Posterior vena cava (tissue), 2 donors: Measurements from ENCODE around the gene RPP40. TPM values are rescaled to one million over a fixed set of nuclear protein-coding genes. Genes with fewer than 3 reads are reported as not detected.

Source experiments
- DNase-seq: peaks from one replicate; pipeline ENCODE4 v3.0.0-alpha.2; 2020; ENCODE audit warnings: low spot score
- intact Hi-C, 2 donors: fragments of 100-400 bp; cut with DNase I; formaldehyde crosslinking; loops; one replicate each; pipeline versions ENCODE4 v1.14.1 to v1.14.2; 2022 to 2023
- total RNA-seq, 2 donors: library from RNA; stranded (reverse); fragmentation: NEBNext Ultra II Directional; extraction: Animal tissue kit (Norgen Biotek cat#: 25700); gene quantifications; one replicate each; pipeline ENCODE4 v1.2.1, GENCODE V29; 2021
- donor health status: DM: yes; HTN: yes; CAD: no.
- donor health status: DM: yes; HTN: yes; CAD: no.

RPP40 gene
- total RNA-seq, 2 donors from 2014 or later = 4.7 to 5.0 TPM

GRCh38 chr6:4973982-4974745 lies 29.7 kb downstream of the RPP40 start:
- peak; percentile 85 for DNase-seq
- intact Hi-C loops = no loop called here

- DNase-seq = no peak
- intact Hi-C loops = no loop called here
Measured at GRCh38 chr6:4973415-4973814, 30.4 kb downstream of the RPP40 start.

- intact Hi-C loops = no loop called here
- DNase-seq = no peak
Measured at GRCh38 chr6:4972438-4972837, 31.4 kb downstream of the RPP40 start.

GRCh38 chr6:4971851-4972250 lies 32.0 kb downstream of the RPP40 start:
- intact Hi-C loops = no loop called here
- DNase-seq = no peak

- DNase-seq = no peak
- intact Hi-C loops = no loop called here
Measured at GRCh38 chr6:4970739-4971395, 33.0 kb downstream of the RPP40 start.

GRCh38 chr6:4969609-4970285 lies 34.1 kb downstream of the RPP40 start:
- no peak for DNase-seq

GRCh38 chr6:4967301-4968030 lies 36.4 kb downstream of the RPP40 start:
- intact Hi-C loops = no loop called here
- DNase-seq = no peak

More at GRCh38 chr6:4969609-4970285, 34.1 kb downstream of the RPP40 start:
- intact Hi-C loops = no loop called here

GRCh38 chr6:4965562-4966389 lies 38.1 kb downstream of the RPP40 start:
- no peak for DNase-seq
- intact Hi-C loops = no loop called here

- DNase-seq = no peak
- intact Hi-C loops = no loop called here
Measured at GRCh38 chr6:4964675-4965561, 38.9 kb downstream of the RPP40 start.

GRCh38 chr6:4962905-4963304 lies 40.9 kb downstream of the RPP40 start:
- intact Hi-C loops = no loop called here
- DNase-seq = no peak

GRCh38 chr6:4961322-4962168 lies 42.3 kb downstream of the RPP40 start:
- intact Hi-C loops = no loop called here
- no peak for DNase-seq

- DNase-seq = no peak
Measured at GRCh38 chr6:4958624-4959023, 45.2 kb downstream of the RPP40 start.

GRCh38 chr6:4957521-4958231 lies 46.2 kb downstream of the RPP40 start:
- intact Hi-C loops = no loop called here
- no peak for DNase-seq

More at GRCh38 chr6:4958624-4959023, 45.2 kb downstream of the RPP40 start:
- intact Hi-C loops = no loop called here

- intact Hi-C loops = no loop called here
- no peak for DNase-seq
Measured at GRCh38 chr6:4956625-4957024, 47.2 kb downstream of the RPP40 start.

- DNase-seq = no peak
Measured at GRCh38 chr6:4953440-4953839, 50.4 kb downstream of the RPP40 start.

GRCh38 chr6:4950836-4951533 lies 52.9 kb downstream of the RPP40 start:
- intact Hi-C loops = no loop called here
- no peak for DNase-seq

More at GRCh38 chr6:4953440-4953839, 50.4 kb downstream of the RPP40 start:
- intact Hi-C loops = no loop called here
